ENCODE data around the gene S1PR4.
A peak's percentile ranks its signal among the peaks of the same experiment; 100 is the strongest.

The S1PR4 gene

DNA sequence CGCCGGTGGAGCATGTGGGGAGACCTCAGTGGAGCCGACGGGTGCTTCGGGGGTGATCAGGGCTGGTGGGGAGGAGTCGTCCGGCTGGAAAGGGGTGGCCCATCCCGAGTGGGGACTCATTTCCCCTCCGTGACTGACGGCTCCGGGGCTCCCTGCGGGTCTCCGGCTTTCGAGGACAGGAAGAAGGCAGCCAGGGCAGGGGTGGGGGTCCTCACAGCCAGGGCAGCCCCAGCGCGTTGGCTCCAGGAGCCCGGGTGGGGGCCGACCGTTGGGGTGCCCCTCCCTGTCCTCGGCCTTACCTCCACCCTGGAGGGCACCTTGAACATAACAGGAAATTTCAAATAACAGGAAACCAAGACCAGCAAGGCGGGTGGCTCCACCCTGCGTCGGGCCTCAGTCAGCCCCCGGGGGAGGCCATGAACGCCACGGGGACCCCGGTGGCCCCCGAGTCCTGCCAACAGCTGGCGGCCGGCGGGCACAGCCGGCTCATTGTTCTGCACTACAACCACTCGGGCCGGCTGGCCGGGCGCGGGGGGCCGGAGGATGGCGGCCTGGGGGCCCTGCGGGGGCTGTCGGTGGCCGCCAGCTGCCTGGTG is at the start of gene S1PR4:
TSS of gene S1PR4 (plus strand) at position 393 of the 596 bp plus-strand sequence. CDS start at position 417, 24 bp downstream.
- in situ Hi-C loops (cut with HindIII; ENCODE audit: low sequenced_read_pairs), result no loop called here
- H3K4me3 ChIP-seq (ENCODE audit: low read depth, low read length), result no peak within 1 kb of the TSS
- DNase-seq (ENCODE audit: low read depth), result no peak
- TF ChIP-seq, protein P1, sequence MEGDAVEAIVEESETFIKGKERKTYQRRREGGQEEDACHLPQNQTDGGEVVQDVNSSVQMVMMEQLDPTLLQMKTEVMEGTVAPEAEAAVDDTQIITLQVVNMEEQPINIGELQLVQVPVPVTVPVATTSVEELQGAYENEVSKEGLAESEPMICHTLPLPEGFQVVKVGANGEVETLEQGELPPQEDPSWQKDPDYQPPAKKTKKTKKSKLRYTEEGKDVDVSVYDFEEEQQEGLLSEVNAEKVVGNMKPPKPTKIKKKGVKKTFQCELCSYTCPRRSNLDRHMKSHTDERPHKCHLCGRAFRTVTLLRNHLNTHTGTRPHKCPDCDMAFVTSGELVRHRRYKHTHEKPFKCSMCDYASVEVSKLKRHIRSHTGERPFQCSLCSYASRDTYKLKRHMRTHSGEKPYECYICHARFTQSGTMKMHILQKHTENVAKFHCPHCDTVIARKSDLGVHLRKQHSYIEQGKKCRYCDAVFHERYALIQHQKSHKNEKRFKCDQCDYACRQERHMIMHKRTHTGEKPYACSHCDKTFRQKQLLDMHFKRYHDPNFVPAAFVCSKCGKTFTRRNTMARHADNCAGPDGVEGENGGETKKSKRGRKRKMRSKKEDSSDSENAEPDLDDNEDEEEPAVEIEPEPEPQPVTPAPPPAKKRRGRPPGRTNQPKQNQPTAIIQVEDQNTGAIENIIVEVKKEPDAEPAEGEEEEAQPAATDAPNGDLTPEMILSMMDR (IDR thresholded peaks at IDR 0.05; ENCODE audit: low read depth, low read length, missing control alignments), result no peak

DNA sequence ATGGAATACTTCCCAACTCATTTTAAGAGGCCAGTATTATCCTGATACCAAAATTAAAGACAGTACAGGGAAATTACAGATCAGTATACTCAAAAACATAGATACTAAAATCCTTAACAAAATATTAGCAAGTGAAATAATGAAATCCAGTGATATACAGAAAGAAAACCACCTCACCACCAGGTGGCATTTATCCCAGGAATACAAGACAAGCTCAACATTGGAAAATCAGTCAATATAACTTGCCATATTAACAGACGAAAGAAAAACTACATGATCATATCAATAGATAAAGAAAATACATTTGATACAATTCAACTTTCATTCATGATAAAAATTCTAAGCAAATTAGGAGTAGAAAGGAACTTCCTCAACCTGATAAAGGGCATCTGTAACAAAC is 49.5 kb upstream of the S1PR4 start:
- in situ Hi-C loops (cut with HindIII; ENCODE audit: low sequenced_read_pairs), result no loop called here
- TF ChIP-seq, protein P1 (IDR thresholded peaks at IDR 0.05; ENCODE audit: low read depth, low read length, missing control alignments), result peak; percentile 45
- DNase-seq (ENCODE audit: low read depth), result peak; percentile 47
- no peak overlapping the region for H3K4me3 ChIP-seq (ENCODE audit: low read depth, low read length)

- DNase-seq (ENCODE audit: low read depth), result no peak
- no peak overlapping the region for H3K4me3 ChIP-seq (ENCODE audit: low read depth, low read length)
- in situ Hi-C loops (cut with HindIII; ENCODE audit: low sequenced_read_pairs), result no loop called here
- TF ChIP-seq, protein P1 (IDR thresholded peaks at IDR 0.05; ENCODE audit: low read depth, low read length, missing control alignments), result no peak
These were observed 47.4 kb upstream of the S1PR4 start for GRCh38 chr19:3131168-3131567.

GRCh38 chr19:3132971-3133792 is 45.4 kb upstream of the S1PR4 start:
- TF ChIP-seq, protein P1 (IDR thresholded peaks at IDR 0.05; ENCODE audit: low read depth, low read length, missing control alignments), result no peak
- DNase-seq (ENCODE audit: low read depth), result no peak
- in situ Hi-C loops (cut with HindIII; ENCODE audit: low sequenced_read_pairs), result no loop called here
- H3K4me3 ChIP-seq (ENCODE audit: low read depth, low read length), result no peak overlapping the region

- no peak overlapping the region for H3K4me3 ChIP-seq (ENCODE audit: low read depth, low read length)
- TF ChIP-seq, protein P1 (IDR thresholded peaks at IDR 0.05; ENCODE audit: low read depth, low read length, missing control alignments), result no peak
- in situ Hi-C loops (cut with HindIII; ENCODE audit: low sequenced_read_pairs), result no loop called here
These were observed 44.8 kb upstream of the S1PR4 start for GRCh38 chr19:3133793-3134116.

DNA sequence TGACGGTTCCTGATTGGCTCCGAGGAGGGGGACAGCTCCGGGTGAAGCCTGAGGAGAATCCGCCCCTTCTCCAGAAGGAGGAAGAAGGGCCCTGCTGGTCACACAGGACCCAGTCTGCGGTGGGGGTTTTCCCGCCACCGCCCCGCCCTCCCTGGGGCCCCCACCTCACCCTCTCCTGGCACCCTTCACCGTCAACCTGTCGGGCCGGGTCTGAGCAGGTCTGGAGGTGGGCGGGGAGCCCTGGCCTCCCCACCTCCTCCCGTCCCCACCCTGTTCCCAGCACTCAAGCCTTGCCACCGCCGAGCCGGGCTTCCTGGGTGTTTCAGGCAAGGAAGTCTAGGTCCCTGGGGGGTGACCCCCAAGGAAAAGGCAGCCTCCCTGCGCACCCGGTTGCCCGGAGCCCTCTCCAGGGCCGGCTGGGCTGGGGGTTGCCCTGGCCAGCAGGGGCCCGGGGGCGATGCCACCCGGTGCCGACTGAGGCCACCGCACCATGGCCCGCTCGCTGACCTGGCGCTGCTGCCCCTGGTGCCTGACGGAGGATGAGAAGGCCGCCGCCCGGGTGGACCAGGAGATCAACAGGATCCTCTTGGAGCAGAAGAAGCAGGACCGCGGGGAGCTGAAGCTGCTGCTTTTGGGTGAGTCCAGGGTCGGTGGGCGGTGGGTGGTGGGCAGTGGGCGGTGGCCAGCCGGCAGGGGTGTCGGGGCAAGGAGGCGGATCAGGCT is 42.4 kb upstream of the S1PR4 start, which contains the start of gene GNA15:
TSS of gene GNA15 (plus strand) at position 73 of the 723 bp plus-strand sequence. CDS start at position 491, 418 bp downstream.
- H3K4me3 ChIP-seq (ENCODE audit: low read depth, low read length), result no peak within 1 kb of the TSS
- DNase-seq (ENCODE audit: low read depth), result no peak
- in situ Hi-C loops (cut with HindIII; ENCODE audit: low sequenced_read_pairs), result no loop called here
- TF ChIP-seq, protein P1 (IDR thresholded peaks at IDR 0.05; ENCODE audit: low read depth, low read length, missing control alignments), result no peak

More at GRCh38 chr19:3133793-3134116, 44.8 kb upstream of the S1PR4 start:
- no peak for DNase-seq (ENCODE audit: low read depth)

All from astrocyte of the cerebellum (primary cell).